Activated naive CD4-positive, alpha-beta T cell treated with anti-CD3 and anti-CD28 coated beads, Interleukin-2, amount 10 ng/mL, durations not matched to agents 7 days and 5 days (primary cell): ENCODE data around the gene CLIC6.
A peak's percentile ranks its signal among the peaks of the same experiment; 100 is the strongest.

Experiments
- CTCF ChIA-PET: fragments of 350-600 bp; sonication (Branson Sonifier 250); formaldehyde crosslinking; loops from one replicate; lab custom pipeline; 2021; ENCODE audit warnings: antibody characterized with exemption; lab: Charles Lee
- DNase-seq: peaks from one replicate; pipeline ENCODE4 v3.0.0-alpha.2; 2020
- H3K27ac Mint-ChIP-seq: one replicate; pipeline ENCODE4 v1.8.0; 2021; ENCODE audit warnings: mild to moderate bottlenecking, moderate library complexity, mixed read lengths
- H3K27me3 Mint-ChIP-seq: one replicate; pipeline ENCODE4 v1.8.0; 2021; ENCODE audit warnings: mild to moderate bottlenecking, mixed read lengths
- H3K36me3 Mint-ChIP-seq: one replicate; pipeline ENCODE4 v1.8.0; 2021; ENCODE audit warnings: mixed read lengths
- H3K4me1 Mint-ChIP-seq: one replicate; pipeline ENCODE4 v1.8.0; 2021; ENCODE audit warnings: mixed read lengths
- H3K4me3 Mint-ChIP-seq: one replicate; pipeline ENCODE4 v1.8.0; 2021; ENCODE audit warnings: mild to moderate bottlenecking, moderate library complexity, mixed read lengths
- H3K9me3 Mint-ChIP-seq: one replicate; pipeline ENCODE4 v1.8.0; 2021; ENCODE audit warnings: mixed read lengths

CLIC6 gene

GRCh38 chr21:34730756-34731445 lies 62.1 kb downstream of the CLIC6 start:
- Mint-ChIP-seq H3K36me3 (no peaks in the 10 kb centered on the region), H3K27me3 (peaks cover 22% of the 10 kb centered on the region), H3K9me3 (no peaks in the 10 kb centered on the region), H3K4me3 (no peak overlapping the region), H3K27ac (no peak overlapping the region), H3K4me1 (peaks cover 7% of the 10 kb centered on the region)
- no peak for DNase-seq
- CTCF ChIA-PET, result no interaction called here

- Mint-ChIP-seq H3K27ac (no peak overlapping the region), H3K27me3 (peaks cover 13% of the 10 kb centered on the region), H3K4me3 (no peak overlapping the region), H3K9me3 (no peaks in the 10 kb centered on the region), H3K4me1 (no peaks in the 10 kb centered on the region), H3K36me3 (no peaks in the 10 kb centered on the region)
- DNase-seq, result no peak
- CTCF ChIA-PET, result interaction anchor here (2.0 kb wide), 1 partner anchor 10 kb away, joined by 6 read pairs; no protein-coding TSS in a partner anchor
Measured at GRCh38 chr21:34732388-34732821, 63.6 kb downstream of the CLIC6 start.

GRCh38 chr21:34733852-34734251 lies 65.1 kb downstream of the CLIC6 start:
- H3K27me3 Mint-ChIP-seq, result peaks cover 19% of the 10 kb centered on the region
- no peaks in the 10 kb centered on the region for H3K36me3 Mint-ChIP-seq
- CTCF ChIA-PET, result interaction anchor here (1.9 to 2.0 kb wide), 2 partner anchors 11 kb away, joined by 5 to 6 read pairs; no protein-coding TSS in a partner anchor
- H3K9me3 Mint-ChIP-seq, result no peaks in the 10 kb centered on the region
- H3K4me3 Mint-ChIP-seq, result no peak overlapping the region
- no peak overlapping the region for H3K27ac Mint-ChIP-seq
- no peaks in the 10 kb centered on the region for H3K4me1 Mint-ChIP-seq
- no peak for DNase-seq

GRCh38 chr21:34734696-34735095 lies 65.9 kb downstream of the CLIC6 start:
- Mint-ChIP-seq H3K27ac (no peak overlapping the region), H3K4me3 (no peak overlapping the region), H3K4me1 (no peaks in the 10 kb centered on the region), H3K9me3 (no peaks in the 10 kb centered on the region), H3K27me3 (peaks cover 24% of the 10 kb centered on the region), H3K36me3 (no peaks in the 10 kb centered on the region)
- DNase-seq, result no peak
- CTCF ChIA-PET, result interaction anchor here (1.9 kb wide), 1 partner anchor 11 kb away, joined by 5 read pairs; no protein-coding TSS in a partner anchor

- no peak overlapping the region for H3K4me3 Mint-ChIP-seq
- DNase-seq, result no peak
- H3K36me3 Mint-ChIP-seq, result no peaks in the 10 kb centered on the region
- H3K4me1 Mint-ChIP-seq, result no peaks in the 10 kb centered on the region
- H3K9me3 Mint-ChIP-seq, result no peaks in the 10 kb centered on the region
- no peak overlapping the region for H3K27ac Mint-ChIP-seq
- CTCF ChIA-PET, result no interaction called here
- peaks cover 35% of the 10 kb centered on the region for H3K27me3 Mint-ChIP-seq
Measured at GRCh38 chr21:34736116-34736874, 67.5 kb downstream of the CLIC6 start.

GRCh38 chr21:34737115-34737514 lies 68.3 kb downstream of the CLIC6 start:
- Mint-ChIP-seq H3K4me1 (no peaks in the 10 kb centered on the region), H3K27me3 (peaks cover 39% of the 10 kb centered on the region), H3K9me3 (no peaks in the 10 kb centered on the region), H3K36me3 (no peaks in the 10 kb centered on the region), H3K27ac (no peak overlapping the region), H3K4me3 (no peak overlapping the region)
- DNase-seq, result no peak
- CTCF ChIA-PET, result no interaction called here

- no peak for DNase-seq
- peaks cover 54% of the 10 kb centered on the region for H3K27me3 Mint-ChIP-seq
- no peak overlapping the region for H3K4me3 Mint-ChIP-seq
- H3K9me3 Mint-ChIP-seq, result no peaks in the 10 kb centered on the region
- H3K36me3 Mint-ChIP-seq, result no peaks in the 10 kb centered on the region
- no peaks in the 10 kb centered on the region for H3K4me1 Mint-ChIP-seq
- no peak overlapping the region for H3K27ac Mint-ChIP-seq
- CTCF ChIA-PET, result no interaction called here
Measured at GRCh38 chr21:34740198-34740597, 71.4 kb downstream of the CLIC6 start.

- no peak for DNase-seq
- CTCF ChIA-PET, result interaction anchor here (0.5 to 1.4 kb wide), 3 partner anchors 657 to 1273 kb away, joined by 3 to 5 read pairs (median 3); no protein-coding TSS in a partner anchor
- H3K9me3 Mint-ChIP-seq, result no peaks in the 10 kb centered on the region
- peaks cover 6% of the 10 kb centered on the region for H3K4me1 Mint-ChIP-seq
- H3K27me3 Mint-ChIP-seq, result peaks cover 57% of the 10 kb centered on the region
- H3K27ac Mint-ChIP-seq, result no peak overlapping the region
- no peak overlapping the region for H3K4me3 Mint-ChIP-seq
- H3K36me3 Mint-ChIP-seq, result no peaks in the 10 kb centered on the region
Measured at GRCh38 chr21:34743285-34743684, 74.5 kb downstream of the CLIC6 start.

GRCh38 chr21:34743831-34744230 lies 75.0 kb downstream of the CLIC6 start:
- Mint-ChIP-seq H3K27ac (no peak overlapping the region), H3K27me3 (peaks cover 53% of the 10 kb centered on the region), H3K36me3 (no peaks in the 10 kb centered on the region), H3K9me3 (no peaks in the 10 kb centered on the region), H3K4me1 (peaks cover 6% of the 10 kb centered on the region), H3K4me3 (no peak overlapping the region)
- DNase-seq, result no peak
- CTCF ChIA-PET, result interaction anchor here (0.9 to 1.4 kb wide), 2 partner anchors 656 to 872 kb away, joined by 3 to 5 read pairs; no protein-coding TSS in a partner anchor

- H3K4me3 Mint-ChIP-seq, result no peak overlapping the region
- peaks cover 6% of the 10 kb centered on the region for H3K4me1 Mint-ChIP-seq
- H3K36me3 Mint-ChIP-seq, result no peaks in the 10 kb centered on the region
- peaks cover 47% of the 10 kb centered on the region for H3K27me3 Mint-ChIP-seq
- H3K27ac Mint-ChIP-seq, result no peak overlapping the region
- CTCF ChIA-PET, result interaction anchor here (0.6 to 2.7 kb wide), 18 partner anchors 10 to 1096 kb away, joined by 3 to 40 read pairs (median 4); no protein-coding TSS in a partner anchor
- no peaks in the 10 kb centered on the region for H3K9me3 Mint-ChIP-seq
- DNase-seq, result no peak
Measured at GRCh38 chr21:34744801-34745200, 76.0 kb downstream of the CLIC6 start.

- H3K4me1 Mint-ChIP-seq, result peaks cover 6% of the 10 kb centered on the region
- no peaks in the 10 kb centered on the region for H3K36me3 Mint-ChIP-seq
- no peak overlapping the region for H3K27ac Mint-ChIP-seq
- H3K27me3 Mint-ChIP-seq, result peaks cover 43% of the 10 kb centered on the region
- DNase-seq, result peak; percentile 62
- no peaks in the 10 kb centered on the region for H3K9me3 Mint-ChIP-seq
- peak overlapping the region; percentile 3 for H3K4me3 Mint-ChIP-seq
- CTCF ChIA-PET, result interaction anchor here (0.5 to 2.7 kb wide), 34 partner anchors 9 to 1093 kb away, joined by 3 to 40 read pairs (median 4); no protein-coding TSS in a partner anchor
Measured at GRCh38 chr21:34745557-34746255, 76.9 kb downstream of the CLIC6 start.

- Mint-ChIP-seq H3K9me3 (no peaks in the 10 kb centered on the region), H3K27me3 (peaks cover 29% of the 10 kb centered on the region), H3K36me3 (no peaks in the 10 kb centered on the region), H3K27ac (no peak overlapping the region), H3K4me3 (no peak overlapping the region), H3K4me1 (peaks cover 6% of the 10 kb centered on the region)
- no peak for DNase-seq
- CTCF ChIA-PET, result no interaction called here
Measured at GRCh38 chr21:34748862-34749261, 80.1 kb downstream of the CLIC6 start.

- no peaks in the 10 kb centered on the region for H3K36me3 Mint-ChIP-seq
- H3K9me3 Mint-ChIP-seq, result no peaks in the 10 kb centered on the region
- H3K4me1 Mint-ChIP-seq, result no peaks in the 10 kb centered on the region
- DNase-seq, result no peak
- CTCF ChIA-PET, result interaction anchor here (2.5 kb wide), 1 partner anchor 9 kb away, joined by 5 read pairs; no protein-coding TSS in a partner anchor
- H3K27me3 Mint-ChIP-seq, result peaks cover 24% of the 10 kb centered on the region
- H3K27ac Mint-ChIP-seq, result no peak overlapping the region
- H3K4me3 Mint-ChIP-seq, result no peak overlapping the region
Measured at GRCh38 chr21:34754690-34755647, 86.2 kb downstream of the CLIC6 start.
